Activated naive CD8-positive, alpha-beta T cell treated with anti-CD3 and anti-CD28 coated beads, Interleukin-2, amount 10 ng/mL, durations not matched to agents 7 days and 5 days (primary cell): ENCODE measurements around the gene PDZD7. TPM values are rescaled to one million over a fixed set of nuclear protein-coding genes. Genes with fewer than 3 reads are reported as not detected.

Source experiments
- ATAC-seq: fragments of 150-1000 bp; cut with Tn5 transposase; one replicate; pipeline ENCODE4 v1.10.0; 2021; ENCODE audit warnings: low read depth, moderate library complexity
- POLR2A ChIA-PET: fragments of 350-600 bp; sonication (Branson Sonifier 250); formaldehyde crosslinking; loops from one replicate; lab custom pipeline; 2021; ENCODE audit warnings: antibody characterized with exemption; lab: Charles Lee
- DNase-seq: peaks from one replicate; pipeline ENCODE4 v3.0.0; 2021
- H3K27ac Mint-ChIP-seq: one replicate; pipeline ENCODE4 v1.8.0; 2022; ENCODE audit warnings: mild to moderate bottlenecking, mixed read lengths
- H3K27me3 Mint-ChIP-seq: one replicate; pipeline ENCODE4 v1.8.0; 2022; ENCODE audit warnings: mild to moderate bottlenecking, moderate library complexity, mixed read lengths
- H3K36me3 Mint-ChIP-seq: one replicate; pipeline ENCODE4 v1.8.0; 2021; ENCODE audit warnings: mild to moderate bottlenecking, mixed read lengths
- H3K4me1 Mint-ChIP-seq: one replicate; pipeline ENCODE4 v1.8.0; 2021; ENCODE audit warnings: mixed read lengths
- H3K4me3 Mint-ChIP-seq: one replicate; pipeline ENCODE4 v1.8.0; 2022; ENCODE audit warnings: mild to moderate bottlenecking, moderate library complexity, mixed read lengths
- H3K9me3 Mint-ChIP-seq: one replicate; pipeline ENCODE4 v1.8.0; 2021; ENCODE audit warnings: mixed read lengths
- microRNA-seq: library from miRNA; unstranded; fragments of <30 nt; microRNA quantifications from one replicate; pipeline ENCODE4 v1.2.0, GENCODE V29; 2022
- total RNA-seq, 2 experiments: library from RNA; stranded (reverse); gene quantifications; one replicate each; pipeline ENCODE4 v1.2.3, GENCODE V29; 2021

Gene PDZD7
- total RNA-seq, 2 experiments from 2014 or later: 1.1 to 1.4 TPM

DNA sequence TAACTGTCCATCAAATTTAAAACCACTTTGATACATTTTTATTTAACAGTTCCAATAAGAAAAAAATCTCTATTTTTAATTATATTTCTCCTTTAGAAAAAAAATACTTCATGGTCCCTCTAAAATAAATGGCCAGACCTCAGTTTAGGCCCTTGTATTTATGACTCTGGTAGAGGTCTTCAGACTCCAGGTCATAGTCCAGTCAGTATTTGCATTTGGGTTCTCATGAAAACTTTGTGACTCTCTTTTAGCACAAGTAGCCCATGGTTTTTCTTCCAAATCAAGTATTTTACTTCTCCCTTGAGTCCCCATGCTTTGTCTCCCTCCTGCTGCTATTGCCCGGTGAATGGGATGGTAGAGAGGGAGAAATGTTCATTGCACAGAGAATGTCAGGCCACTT lies 67.1 kb downstream of the PDZD7 start:
- DNase-seq (no peak), ATAC-seq (no peak)
- Mint-ChIP-seq H3K4me1 (peaks cover 2% of the 10 kb centered on the region), H3K27ac (no peak overlapping the region), H3K27me3 (no peaks in the 10 kb centered on the region), H3K36me3 (peaks cover 13% of the 10 kb centered on the region), H3K9me3 (no peaks in the 10 kb centered on the region), H3K4me3 (no peak overlapping the region)
- POLR2A ChIA-PET: interaction anchor here (0.5 kb wide), 1 partner anchor 28 kb away, joined by 3 read pairs; no protein-coding TSS in a partner anchor

DNA sequence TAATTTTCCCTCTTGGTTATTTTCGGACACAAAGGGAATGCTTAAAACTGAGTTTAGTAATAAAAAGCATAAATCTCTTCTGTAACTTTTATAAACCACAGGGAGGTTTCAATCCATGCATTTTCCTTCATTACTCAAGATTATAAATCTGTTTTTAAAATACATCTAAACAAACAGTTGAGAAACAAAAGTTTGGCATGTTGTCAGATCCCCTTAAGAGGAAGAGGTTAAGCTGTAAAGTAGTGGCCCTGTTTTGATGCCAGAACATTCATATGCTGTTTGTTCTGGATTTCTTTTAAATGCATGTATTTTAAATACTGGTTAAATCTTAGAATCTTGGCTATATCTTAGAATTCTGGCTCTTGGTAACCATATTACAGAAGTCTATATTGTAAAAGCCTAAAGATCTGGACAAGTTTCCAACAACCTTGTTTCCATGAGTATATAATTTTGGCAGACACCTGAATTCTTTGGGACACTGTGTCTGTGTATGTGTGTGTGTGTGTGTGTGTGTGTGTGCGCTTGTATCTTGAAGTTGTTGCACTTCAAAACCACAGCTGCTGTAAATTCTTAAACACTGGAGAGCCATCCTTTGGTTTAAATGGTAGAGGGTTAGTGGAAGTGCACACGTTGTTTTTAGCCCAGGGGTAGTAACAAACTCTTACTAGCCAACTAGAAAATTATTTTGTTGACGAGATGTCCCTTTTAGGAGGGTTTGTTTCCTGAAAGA lies 68.4 kb downstream of the PDZD7 start:
- POLR2A ChIA-PET: no interaction called here
- Mint-ChIP-seq H3K4me3 (no peak overlapping the region), H3K4me1 (no peaks in the 10 kb centered on the region), H3K9me3 (no peaks in the 10 kb centered on the region), H3K27ac (no peak overlapping the region), H3K36me3 (peaks cover 13% of the 10 kb centered on the region), H3K27me3 (no peaks in the 10 kb centered on the region)
- ATAC-seq (no peak), DNase-seq (no peak)

DNA sequence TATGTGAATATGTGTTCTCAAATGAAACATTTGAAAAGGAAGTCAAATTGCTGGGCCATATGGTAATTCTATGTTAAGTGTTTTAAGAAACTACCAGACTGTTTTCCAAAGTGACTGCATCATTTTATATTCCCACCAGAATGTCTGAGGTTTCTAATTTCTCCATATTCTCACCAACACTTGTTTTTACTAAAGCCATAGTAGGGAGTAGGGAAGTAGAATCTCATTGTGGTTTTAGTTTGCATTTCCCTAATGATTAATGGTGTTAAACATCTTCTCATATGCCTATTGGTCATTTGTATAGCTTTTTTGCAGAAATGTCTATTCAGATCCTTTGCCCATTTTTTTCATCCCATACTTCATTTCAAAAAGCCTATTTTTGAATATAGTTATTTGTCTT lies 70.7 kb downstream of the PDZD7 start:
- Mint-ChIP-seq H3K36me3 (peaks cover 14% of the 10 kb centered on the region), H3K9me3 (no peaks in the 10 kb centered on the region)

More for the DNA sequence above, 70.7 kb downstream of the PDZD7 start:
- H3K4me1 Mint-ChIP-seq: peaks cover 5% of the 10 kb centered on the region
- no peaks in the 10 kb centered on the region for H3K27me3 Mint-ChIP-seq
- no peak overlapping the region for H3K4me3 Mint-ChIP-seq
- DNase-seq (no peak), ATAC-seq (no peak)
- no peak overlapping the region for H3K27ac Mint-ChIP-seq
- POLR2A ChIA-PET: no interaction called here

Small RNAs within 50 kb of the gene (microRNA-seq; reads per million reads assigned to microRNA genes)
- not detected for gene MIR608

Other genes with a start within 250 kb of the PDZD7 start
- gene SLF2, start 118.2 kb downstream of the PDZD7 start, total RNA-seq: 10 to 100 TPM; 45.1 to 46.5 TPM
- gene SEMA4G, start 61.6 kb downstream of the PDZD7 start, total RNA-seq: 1 to 10 TPM in 1 of 2 experiments, under 1 TPM in 1; 0.54 to 1.2 TPM
- gene MRPL43, start 43.6 kb downstream of the PDZD7 start, total RNA-seq: 10 to 100 TPM; 55.1 to 57.1 TPM
- gene TWNK, start 43.6 kb downstream of the PDZD7 start, total RNA-seq: 10 to 100 TPM; 10.8 to 11.0 TPM
- 10 to 100 TPM; 22.0 to 22.4 TPM for gene LZTS2, start 31.3 kb downstream of the PDZD7 start, total RNA-seq
- 10 to 100 TPM; 66.1 to 68.6 TPM for gene SFXN3, start 105 bp upstream of the PDZD7 start, total RNA-seq
- gene KAZALD1, start 30.9 kb upstream of the PDZD7 start, total RNA-seq: not detected
- gene TLX1, start 100.2 kb upstream of the PDZD7 start, total RNA-seq: not detected
- not detected for gene LBX1, start 198.3 kb upstream of the PDZD7 start, total RNA-seq